Kidney (tissue), 14 donors: ENCODE results near the gene CPTP. TPM values are rescaled to one million over a fixed set of nuclear protein-coding genes. Genes with fewer than 3 reads are reported as not detected.
A peak's percentile ranks its signal among the peaks of the same experiment; 100 is the strongest.

Experiments used
- DNase-seq, 5 donors: peaks; one replicate each; pipeline ENCODE4 v3.0.0-alpha.2; 2013 to 2020
- FAIRE-seq: peaks from 2 replicates; lab custom pipeline; 2012; peaks lifted over from hg19 to GRCh38; lab: Jason Lieb, UNC
- H3K27ac ChIP-seq, 2 donors: one replicate each; pipeline ENCODE4 v1.7.0; 2013; ENCODE audit warnings: low read depth in 2 of 2, low read length in 2 of 2, inconsistent platforms in 1 of 2
- H3K27me3 ChIP-seq: one replicate; pipeline ENCODE4 v1.7.1; 2013; ENCODE audit warnings: low read length, inconsistent platforms; ENCODE audit not compliant: control insufficient read depth, insufficient read depth
- H3K36me3 ChIP-seq, 3 donors: one replicate each; pipeline versions ENCODE4 v1.7.0 to v1.7.1; 2013; ENCODE audit warnings: low read length in 3 of 3, control low read depth in 1 of 3, inconsistent platforms in 1 of 3; ENCODE audit not compliant: insufficient read depth in 3 of 3, control insufficient read depth in 2 of 3
- H3K4me1 ChIP-seq, 3 donors: one replicate each; pipeline versions ENCODE4 v1.7.0 to v1.7.1; 2013; ENCODE audit warnings: low read length in 3 of 3, inconsistent platforms in 1 of 3, low read depth in 1 of 3; ENCODE audit not compliant: control insufficient read depth in 2 of 3, insufficient read depth in 2 of 3
- H3K4me3 ChIP-seq, 3 donors: one replicate each; pipeline versions ENCODE4 v1.7.0 to v1.8.1; 2013; ENCODE audit warnings: low read length in 3 of 3, control low read depth in 1 of 3, inconsistent platforms in 1 of 3
- H3K9ac ChIP-seq, 3 donors: one replicate each; pipeline versions ENCODE4 v1.7.0 to v1.7.1; 2013; ENCODE audit warnings: low read length in 3 of 3, control low read depth in 1 of 3, inconsistent platforms in 1 of 3
- H3K9me3 ChIP-seq, 3 donors: one replicate each; pipeline versions ENCODE4 v1.7.0 to v1.7.1; 2013; ENCODE audit warnings: low read length in 3 of 3, control low read depth in 1 of 3, inconsistent platforms in 1 of 3; ENCODE audit not compliant: control insufficient read depth in 2 of 3, insufficient read depth in 1 of 3
- intact Hi-C: fragments of 100-400 bp; cut with DNase I; formaldehyde crosslinking; loops from one replicate; pipeline ENCODE4 v1.11.1; 2022
- polyA plus RNA-seq: library from polyadenylated mRNA; stranded (reverse); fragments of 350-450 nt; fragmentation: Illumina TruSeq; extraction: RNeasy Lipid Tissue Mini Kit (QIAGEN cat#74804); gene quantifications from one replicate; pipeline ENCODE4 v1.2.3, GENCODE V29; 2014; ENCODE audit warnings: low read depth, low replicate concordance; ENCODE audit not compliant: insufficient read depth
- total RNA-seq: library from RNA; stranded (reverse); fragmentation: NEBNext Ultra II Directional; extraction: Animal tissue kit (Norgen Biotek cat#: 25700); gene quantifications from one replicate; pipeline ENCODE4 v1.2.1, GENCODE V29; 2021
- TF ChIP-seq, protein P1 (sequence below): IDR thresholded peaks from 3 replicates; pipeline ENCODE4 v1.5.1; 2012; ENCODE audit warnings: mild to moderate bottlenecking, moderate library complexity, borderline replicate concordance; ENCODE audit not compliant: insufficient read depth; ENCODE audit errors: extremely low read depth
- donor health status: control.
- donor health status: control.
- donor health status: control.
- donor health status: control.
- donor health status: control.
- donor health status: DM: yes; HTN: yes; CAD: no.
- donor health status: Normal renal cell carcinoma (clear cell type).

Gene CPTP
- total and polyA plus RNA-seq, 2 donors from 2014 or later = 21.9 to 51.5 TPM

DNA sequence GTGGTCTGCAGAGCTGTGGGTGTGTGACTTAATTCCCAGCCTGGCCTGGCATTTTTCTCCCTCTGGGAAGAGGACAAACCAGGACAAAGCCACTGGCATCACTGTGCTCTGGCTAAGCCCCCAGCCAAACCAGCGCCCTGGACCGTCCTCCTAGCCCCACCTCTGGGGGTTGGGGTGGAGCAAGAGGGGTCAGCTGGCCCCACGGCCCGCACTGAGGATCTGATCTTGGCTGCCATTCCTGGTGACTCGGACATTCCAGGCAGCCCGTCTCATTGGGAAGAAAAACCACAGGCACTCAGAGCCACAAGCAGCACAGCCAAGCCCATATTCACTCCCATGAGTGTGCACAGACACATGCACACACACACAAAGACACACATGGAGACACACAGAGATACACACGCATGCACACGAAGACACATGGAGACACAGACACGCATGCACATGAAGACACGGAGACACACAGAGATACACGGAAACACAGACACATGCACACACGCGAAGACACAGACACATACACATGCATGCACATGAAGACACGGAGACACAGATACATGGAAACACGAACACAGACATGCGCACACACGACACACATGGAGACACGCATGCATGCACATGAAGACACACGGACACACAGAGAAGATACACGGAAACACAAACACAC, 36.0 kb downstream of the CPTP start:
- TF ChIP-seq, protein P1, sequence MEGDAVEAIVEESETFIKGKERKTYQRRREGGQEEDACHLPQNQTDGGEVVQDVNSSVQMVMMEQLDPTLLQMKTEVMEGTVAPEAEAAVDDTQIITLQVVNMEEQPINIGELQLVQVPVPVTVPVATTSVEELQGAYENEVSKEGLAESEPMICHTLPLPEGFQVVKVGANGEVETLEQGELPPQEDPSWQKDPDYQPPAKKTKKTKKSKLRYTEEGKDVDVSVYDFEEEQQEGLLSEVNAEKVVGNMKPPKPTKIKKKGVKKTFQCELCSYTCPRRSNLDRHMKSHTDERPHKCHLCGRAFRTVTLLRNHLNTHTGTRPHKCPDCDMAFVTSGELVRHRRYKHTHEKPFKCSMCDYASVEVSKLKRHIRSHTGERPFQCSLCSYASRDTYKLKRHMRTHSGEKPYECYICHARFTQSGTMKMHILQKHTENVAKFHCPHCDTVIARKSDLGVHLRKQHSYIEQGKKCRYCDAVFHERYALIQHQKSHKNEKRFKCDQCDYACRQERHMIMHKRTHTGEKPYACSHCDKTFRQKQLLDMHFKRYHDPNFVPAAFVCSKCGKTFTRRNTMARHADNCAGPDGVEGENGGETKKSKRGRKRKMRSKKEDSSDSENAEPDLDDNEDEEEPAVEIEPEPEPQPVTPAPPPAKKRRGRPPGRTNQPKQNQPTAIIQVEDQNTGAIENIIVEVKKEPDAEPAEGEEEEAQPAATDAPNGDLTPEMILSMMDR = no peak
- no peaks in the 10 kb centered on the region for H3K27me3 ChIP-seq
- no peaks in the 10 kb centered on the region for H3K36me3 ChIP-seq
- DNase-seq (peak in 2 of 5 donors; percentile 53 to 93), FAIRE-seq (no peak)
- H3K4me1 ChIP-seq = peaks cover 0 to 21% (median 2%) of the 10 kb centered on the region in 3 donors
- H3K27ac ChIP-seq = no peak overlapping the region
- H3K4me3 ChIP-seq = no peak overlapping the region
- H3K9me3 ChIP-seq = no peaks in the 10 kb centered on the region
- intact Hi-C loops = no loop called here
- no peak overlapping the region for H3K9ac ChIP-seq

DNA sequence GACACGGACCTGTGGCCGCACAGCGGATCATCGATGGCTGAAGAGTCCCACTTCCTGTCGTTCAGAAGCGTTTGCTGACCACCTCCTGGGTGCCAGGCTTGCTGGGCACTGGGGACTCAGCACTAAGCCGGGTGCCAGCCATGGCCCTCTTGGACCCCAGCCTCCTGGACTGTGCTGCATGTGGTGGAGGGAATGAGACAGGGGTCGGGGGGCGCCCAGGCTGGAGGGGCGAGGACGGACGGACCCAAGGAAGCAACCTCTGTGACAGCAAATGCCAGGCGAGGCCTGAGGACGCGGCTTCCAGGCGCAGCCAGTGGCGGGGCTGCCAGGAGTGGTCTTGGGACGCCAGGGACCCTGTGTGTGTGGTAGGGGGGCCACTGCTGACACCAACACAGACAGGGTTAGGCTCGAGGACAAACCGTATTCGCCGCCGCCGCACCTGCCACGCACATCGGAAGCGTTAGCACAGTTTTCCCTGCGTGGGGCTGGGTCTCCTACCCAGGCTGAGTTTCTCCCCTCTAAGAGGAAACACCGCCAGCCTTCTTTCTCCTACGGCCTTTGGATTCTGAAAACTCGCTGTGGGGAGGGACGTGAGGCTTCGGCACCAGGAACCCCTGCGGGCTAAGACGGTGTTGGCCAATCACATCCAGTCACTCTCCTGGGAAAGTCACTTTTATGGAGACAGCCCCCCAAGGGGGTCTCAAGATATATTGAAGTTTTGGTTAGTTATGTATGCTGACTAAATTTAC, 36.8 kb downstream of the CPTP start:
- DNase-seq = peak in 1 of 5 donors; percentile 58
- H3K27ac ChIP-seq = no peak overlapping the region
- no peak overlapping the region for H3K9ac ChIP-seq
- H3K27me3 ChIP-seq = no peaks in the 10 kb centered on the region
- H3K9me3 ChIP-seq = peaks cover 0 to 2% (median 0%) of the 10 kb centered on the region in 3 donors
- no peak for FAIRE-seq
- TF ChIP-seq, protein P1 = no peak
- peaks cover 0 to 21% (median 2%) of the 10 kb centered on the region in 3 donors for H3K4me1 ChIP-seq
- no peaks in the 10 kb centered on the region for H3K36me3 ChIP-seq
- intact Hi-C loops = no loop called here
- no peak overlapping the region for H3K4me3 ChIP-seq

DNA sequence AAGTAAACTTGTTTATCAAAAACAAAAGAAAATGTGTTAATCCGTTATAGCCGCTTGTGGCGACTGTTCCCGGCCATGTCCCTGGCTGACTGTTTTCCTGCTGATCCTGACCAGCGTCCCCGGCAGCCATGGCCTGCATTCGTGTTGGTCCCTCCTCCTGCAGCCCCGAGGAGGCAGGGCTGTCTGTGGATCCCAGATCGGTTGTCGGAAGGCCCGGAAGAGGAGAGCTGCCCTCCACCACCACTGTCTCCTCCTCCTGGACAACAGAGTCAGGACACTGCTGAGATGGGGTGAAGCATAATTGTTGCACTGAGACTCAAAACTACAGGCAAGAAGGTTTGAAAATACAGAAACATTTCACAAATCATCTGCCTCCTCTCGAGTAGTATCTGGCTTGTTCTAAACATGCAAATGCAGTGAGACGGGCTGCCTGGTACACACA, 37.4 kb downstream of the CPTP start:
- Histone ChIP-seq H3K9ac (no peak overlapping the region), H3K4me1 (peaks cover 0 to 17% (median 2%) of the 10 kb centered on the region in 3 donors), H3K9me3 (peaks cover 0 to 2% (median 0%) of the 10 kb centered on the region in 3 donors), H3K27me3 (no peaks in the 10 kb centered on the region), H3K36me3 (no peaks in the 10 kb centered on the region), H3K4me3 (no peak overlapping the region), H3K27ac (no peak overlapping the region)
- FAIRE-seq (no peak), DNase-seq (peak; percentile 66 to 90 (median 75))
- TF ChIP-seq, protein P1 = no peak
- intact Hi-C loops = no loop called here
